ENCODE data around the gene PITHD1.
"Not testable (repeated sequence)": the region's sequence is repeated elsewhere in the genome, so short reads cannot be mapped to it uniquely, and the experiment has no call there.

The PITHD1 gene, protein sequence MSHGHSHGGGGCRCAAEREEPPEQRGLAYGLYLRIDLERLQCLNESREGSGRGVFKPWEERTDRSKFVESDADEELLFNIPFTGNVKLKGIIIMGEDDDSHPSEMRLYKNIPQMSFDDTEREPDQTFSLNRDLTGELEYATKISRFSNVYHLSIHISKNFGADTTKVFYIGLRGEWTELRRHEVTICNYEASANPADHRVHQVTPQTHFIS

DNA sequence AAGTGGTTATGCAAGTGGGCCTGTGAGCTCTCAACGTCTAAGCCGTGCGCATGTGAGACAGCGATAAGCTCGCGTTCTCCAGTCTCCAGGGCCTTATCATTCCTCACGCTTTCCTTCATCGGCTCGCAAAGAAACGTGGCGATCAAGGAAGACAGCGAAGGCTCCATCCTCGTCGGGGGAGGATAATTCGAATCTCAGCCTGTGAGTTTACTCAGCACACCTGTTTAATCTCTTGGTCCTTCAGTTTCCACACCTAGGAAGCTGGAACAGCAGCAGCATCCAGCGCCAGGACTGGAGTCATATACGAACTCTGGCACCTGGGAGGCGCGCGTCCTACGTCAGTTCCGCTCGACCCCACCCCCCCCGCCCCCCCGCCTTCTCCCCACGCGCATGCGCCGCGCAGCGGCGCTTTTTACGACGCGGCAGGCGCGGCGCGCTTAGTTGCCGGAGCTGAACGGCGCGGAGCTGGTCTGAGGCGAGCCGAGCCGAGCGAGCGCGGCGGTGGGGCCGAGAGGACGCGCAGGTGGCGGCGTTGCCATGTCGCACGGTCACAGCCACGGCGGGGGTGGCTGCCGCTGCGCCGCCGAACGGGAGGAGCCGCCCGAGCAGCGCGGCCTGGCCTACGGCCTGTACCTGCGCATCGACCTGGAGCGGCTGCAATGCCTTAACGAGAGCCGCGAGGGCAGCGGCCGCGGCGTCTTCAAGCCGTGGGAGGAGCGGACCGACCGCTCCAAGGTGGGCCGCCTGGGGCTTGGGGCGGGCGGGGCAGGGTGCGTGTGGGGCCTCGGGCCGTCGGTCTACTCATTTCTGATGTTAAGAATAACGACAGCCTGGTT lies at the start of gene PITHD1:
TSS of gene PITHD1 (plus strand) at position 440 of the 836 bp plus-strand sequence. CDS start at position 538, 98 bp downstream.
- peak; percentile 77 for DNase-seq (ENCODE audit: low read depth in 2 of 2)

DNA sequence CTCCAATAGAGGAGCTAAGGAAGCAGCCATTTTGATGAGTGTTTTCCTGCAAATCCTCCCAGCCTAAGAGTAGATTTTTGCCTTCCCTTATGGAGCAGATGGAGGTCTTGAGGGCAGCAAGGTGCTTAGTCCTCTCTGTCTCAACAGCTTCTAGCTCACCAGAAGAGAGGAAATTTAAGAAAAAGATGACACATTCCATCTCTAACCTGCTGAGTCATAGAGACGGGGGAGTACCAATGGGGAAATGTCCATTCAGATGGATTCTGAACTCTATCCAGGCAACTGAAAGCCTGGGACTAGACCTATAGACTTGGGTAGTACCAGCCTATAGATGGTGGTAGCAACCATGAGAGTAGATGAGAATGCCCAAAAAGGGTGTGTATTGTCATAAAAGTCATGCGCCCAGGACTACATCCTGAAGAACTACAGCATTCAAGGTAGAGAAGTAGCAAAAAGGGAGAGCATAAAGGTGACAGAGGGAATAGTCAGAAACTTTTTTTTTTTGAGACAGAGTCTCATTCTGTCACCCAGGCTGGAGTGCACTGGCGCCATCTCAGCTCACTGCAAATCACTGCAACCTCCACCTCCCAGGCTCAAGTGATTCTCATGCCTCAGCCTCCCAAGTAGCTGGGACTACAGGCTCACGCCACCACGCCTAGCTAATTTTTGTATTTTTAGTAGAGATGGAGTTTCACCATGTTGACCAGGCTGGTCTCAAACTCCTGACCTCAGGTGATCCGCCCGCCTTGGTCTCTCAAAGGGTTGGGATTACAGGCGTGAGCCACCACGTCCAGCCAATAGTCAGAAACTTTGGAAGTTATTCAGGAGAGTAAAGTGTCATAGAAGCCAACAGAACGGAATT lies 45.6 kb upstream of the PITHD1 start:
- DNase-seq (ENCODE audit: low read depth in 2 of 2) = no peak

DNA sequence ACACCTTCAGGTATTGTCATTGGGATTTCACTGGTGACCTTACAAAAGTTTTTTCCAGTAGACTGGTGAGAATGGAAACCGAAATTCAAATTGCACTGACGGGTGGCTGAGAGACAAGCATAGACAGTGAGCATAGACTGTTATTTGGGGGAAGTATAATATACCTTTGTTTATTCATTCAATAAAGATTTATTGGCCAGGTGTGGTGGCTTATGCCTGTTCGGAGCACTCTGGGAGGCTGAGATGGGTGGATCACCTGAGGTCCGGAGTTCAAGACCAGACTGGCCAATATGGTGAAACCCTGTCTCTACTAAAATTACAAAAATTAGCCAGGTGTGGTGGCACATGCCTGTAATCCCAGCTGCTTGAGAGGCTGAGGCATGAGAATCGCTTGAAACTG lies 44.9 kb upstream of the PITHD1 start:
- DNase-seq (ENCODE audit: low read depth in 2 of 2) = not testable (repeated sequence)

DNA sequence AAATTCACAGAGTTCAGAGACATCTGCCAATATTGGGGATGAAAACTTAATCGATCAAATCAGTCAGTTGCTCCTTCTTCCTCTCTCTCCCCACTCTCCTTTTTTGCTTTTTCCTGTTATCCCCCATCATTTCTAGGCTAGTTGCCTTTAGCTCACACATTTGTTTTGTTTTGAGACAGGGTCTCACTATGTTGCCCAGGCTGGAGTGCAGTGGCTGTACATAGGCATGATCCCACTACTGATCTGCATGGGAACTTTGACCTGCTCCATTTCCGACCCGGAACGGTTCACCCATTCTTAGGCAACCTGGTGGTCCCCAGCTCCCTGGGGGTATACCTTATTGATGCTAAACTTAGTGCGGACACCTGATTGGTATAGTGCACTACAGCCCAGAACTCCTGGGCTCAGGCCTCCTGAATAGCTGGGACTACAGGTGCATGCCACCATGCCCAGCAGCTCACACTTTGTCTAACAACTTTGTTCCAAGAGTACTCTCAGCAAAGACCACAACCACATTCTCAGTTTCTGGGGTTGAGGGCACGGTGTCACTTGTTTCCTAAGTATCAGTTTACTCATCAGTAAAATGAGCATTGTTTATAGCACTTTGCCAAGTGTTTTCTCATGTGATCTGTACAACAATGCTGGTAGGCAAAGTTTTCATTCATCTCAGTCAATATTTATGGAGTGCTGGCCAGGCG lies 41.6 kb upstream of the PITHD1 start:
- DNase-seq (ENCODE audit: low read depth in 2 of 2) = peak in 1 of 2 donors; percentile 27

DNA sequence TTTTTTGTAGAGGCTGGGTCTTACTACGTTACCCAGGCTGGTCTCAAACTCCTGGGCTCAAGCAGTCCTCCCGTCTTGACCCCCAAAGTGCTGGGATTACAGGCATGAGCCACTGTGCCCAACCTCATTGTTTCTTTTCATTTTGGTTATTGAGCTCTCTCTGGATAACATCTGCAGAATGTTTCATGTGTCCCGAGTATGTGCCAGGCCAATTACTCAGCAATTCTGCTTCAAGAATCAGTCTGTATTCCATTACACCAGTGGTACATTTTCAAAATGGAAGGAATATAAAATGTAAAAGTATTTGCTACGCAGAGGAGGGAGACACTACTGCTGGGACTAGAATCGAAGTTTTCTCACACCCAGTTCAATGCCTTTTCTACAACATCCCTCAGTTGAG lies 36.6 kb upstream of the PITHD1 start:
- no peak for DNase-seq (ENCODE audit: low read depth in 2 of 2)

DNA sequence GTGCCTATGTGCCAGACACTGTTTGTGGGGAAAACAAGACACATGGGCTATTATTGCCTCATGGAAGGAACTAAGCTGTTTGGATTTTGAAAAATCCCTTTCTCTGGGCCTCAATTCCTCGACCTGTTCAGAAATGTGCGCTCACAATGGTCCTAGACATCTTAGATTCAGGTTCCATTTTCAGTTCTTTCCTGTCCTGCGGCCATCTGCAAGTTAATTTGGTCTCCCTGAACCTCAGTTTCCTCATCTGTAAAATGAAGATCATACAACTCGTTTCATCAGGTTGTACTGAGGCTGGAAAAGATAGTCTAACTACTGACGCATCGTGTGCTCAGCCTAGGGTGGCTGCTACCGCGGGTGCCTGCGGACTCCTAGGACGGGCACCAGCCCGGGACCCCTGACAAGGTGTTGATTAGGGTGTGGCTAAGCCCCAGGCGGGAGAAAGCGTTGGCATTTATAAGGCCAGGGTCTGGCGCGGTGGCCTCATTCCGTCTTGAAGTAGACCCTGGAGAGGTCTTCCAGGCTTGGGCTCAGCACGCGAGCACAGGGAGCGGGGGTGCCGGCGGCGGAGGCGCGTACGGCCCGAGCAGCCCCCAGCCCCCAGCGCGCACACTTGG lies 35.4 kb upstream of the PITHD1 start:
- DNase-seq (ENCODE audit: low read depth in 2 of 2) = peak in 1 of 2 donors; percentile 5

DNA sequence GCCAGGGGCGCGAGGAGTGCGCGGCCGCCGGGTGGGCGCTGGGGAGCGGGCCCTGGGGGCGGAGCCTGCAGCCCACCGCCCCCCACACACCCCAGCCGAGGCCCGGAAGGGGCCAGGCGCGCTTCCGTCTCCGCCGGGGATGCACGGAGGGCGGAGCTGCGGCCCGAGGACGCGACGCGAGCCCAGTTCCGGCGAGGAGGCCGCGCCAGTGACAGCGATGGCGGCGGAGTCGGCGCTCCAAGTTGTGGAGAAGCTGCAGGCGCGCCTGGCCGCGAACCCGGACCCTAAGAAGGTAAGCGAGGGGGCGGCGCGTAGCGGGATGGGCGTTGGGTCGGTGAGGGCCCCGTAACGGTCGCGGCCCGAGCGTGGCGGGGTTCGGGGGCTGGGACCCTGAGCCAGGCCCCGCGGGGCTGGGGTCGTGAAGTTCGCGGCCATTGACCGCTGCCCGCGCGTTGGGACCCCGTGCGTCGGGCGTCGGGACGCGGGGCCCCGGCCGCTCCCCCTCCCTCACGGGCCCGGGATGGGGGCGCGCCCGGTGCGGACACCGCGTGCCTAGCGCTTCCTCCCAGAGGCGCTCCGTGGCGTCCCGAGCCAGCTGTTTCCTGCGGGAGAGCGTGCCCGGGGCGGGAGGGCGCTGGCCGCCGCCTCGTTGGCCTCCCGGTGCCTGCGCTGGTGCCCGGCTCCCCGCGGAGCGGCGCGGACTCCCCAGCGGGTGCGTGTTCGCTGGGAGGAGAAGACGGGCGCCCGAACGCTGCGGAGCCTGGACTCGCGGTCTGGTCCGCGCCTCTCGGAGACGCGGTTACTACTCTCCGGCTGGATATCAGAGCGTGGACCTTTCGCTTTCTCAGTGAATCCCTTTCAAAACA lies 34.7 kb upstream of the PITHD1 start, which contains the start of gene ELOA:
TSS of gene ELOA (plus strand) at position 185 of the 866 bp plus-strand sequence. CDS start at position 218, 33 bp downstream.
- peak; percentile 71 to 76 for DNase-seq (ENCODE audit: low read depth in 2 of 2)

DNA sequence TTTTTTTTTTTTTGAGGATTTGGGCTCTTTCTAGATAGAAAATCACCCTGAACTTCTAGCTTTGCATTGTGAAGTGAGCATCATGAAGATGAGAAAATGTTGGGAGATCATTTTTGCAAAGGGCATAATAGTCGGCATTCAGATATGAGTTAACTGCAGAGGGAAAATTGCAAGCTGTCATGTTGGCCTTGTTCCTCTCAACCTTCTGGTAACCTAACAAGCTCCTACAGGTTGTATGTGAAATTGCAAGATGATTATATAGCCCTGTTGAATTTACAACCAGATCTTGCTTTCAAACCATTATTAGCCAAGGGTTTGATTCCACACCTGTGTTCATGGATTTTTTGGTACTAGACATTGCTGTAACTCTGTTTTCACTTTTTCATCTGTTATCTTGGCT lies 32.7 kb upstream of the PITHD1 start:
- no peak for DNase-seq (ENCODE audit: low read depth in 2 of 2)

DNA sequence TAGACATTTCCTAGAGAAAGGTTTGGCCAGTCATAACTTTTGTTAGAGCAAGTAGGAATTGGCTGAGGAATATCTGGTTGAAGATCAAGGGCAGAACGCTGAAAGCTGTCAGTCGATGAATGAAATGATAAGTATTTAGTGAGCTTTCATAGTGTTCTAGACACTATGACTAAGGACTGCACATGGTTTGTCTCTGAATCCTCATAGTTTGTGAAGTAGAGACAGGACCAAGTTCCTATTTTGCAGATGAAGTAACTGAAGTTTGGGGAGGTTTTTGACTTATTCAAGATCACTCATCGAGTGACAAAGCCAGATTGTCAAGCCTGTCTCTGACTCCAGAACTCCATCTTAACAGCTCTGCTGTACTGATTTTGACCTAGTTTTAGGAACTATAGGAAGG lies 30.2 kb upstream of the PITHD1 start:
- DNase-seq (ENCODE audit: low read depth in 2 of 2) = no peak

DNA sequence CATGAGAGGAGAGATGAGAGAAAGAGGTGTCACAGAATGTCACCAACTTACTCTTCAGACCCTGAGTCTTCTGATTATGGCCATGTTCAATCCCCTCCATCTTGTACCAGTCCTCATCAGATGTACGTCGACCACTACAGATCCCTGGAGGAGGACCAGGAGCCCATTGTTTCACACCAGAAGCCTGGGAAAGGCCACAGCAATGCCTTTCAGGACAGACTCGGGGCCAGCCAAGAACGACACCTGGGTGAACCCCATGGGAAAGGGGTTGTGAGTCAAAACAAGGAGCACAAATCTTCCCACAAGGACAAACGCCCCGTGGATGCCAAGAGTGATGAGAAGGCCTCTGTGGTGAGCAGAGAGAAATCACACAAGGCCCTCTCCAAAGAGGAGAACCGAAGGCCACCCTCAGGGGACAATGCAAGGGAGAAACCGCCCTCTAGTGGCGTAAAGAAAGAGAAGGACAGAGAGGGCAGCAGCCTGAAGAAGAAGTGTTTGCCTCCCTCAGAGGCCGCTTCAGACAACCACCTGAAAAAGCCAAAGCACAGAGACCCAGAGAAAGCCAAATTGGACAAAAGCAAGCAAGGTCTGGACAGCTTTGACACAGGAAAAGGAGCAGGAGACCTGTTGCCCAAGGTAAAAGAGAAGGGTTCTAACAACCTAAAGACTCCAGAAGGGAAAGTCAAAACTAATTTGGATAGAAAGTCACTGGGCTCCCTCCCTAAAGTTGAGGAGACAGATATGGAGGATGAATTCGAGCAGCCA lies 27.0 kb upstream of the PITHD1 start:
- peak in 1 of 2 donors; percentile 11 for DNase-seq (ENCODE audit: low read depth in 2 of 2)

DNA sequence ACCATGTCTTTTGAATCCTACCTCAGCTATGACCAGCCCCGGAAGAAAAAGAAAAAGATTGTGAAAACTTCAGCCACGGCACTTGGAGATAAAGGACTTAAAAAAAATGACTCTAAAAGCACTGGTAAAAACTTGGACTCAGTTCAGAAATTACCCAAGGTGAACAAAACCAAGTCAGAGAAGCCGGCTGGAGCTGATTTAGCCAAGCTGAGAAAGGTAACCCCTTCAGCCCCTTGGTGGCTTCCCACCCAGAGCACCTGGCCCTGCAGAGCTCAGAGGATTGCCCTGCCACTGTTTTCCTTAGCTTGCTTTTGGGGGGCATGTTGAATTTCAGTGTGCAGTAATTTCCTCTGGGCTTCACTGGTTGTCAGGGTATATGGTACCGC lies 26.4 kb upstream of the PITHD1 start:
- no peak for DNase-seq (ENCODE audit: low read depth in 2 of 2)

DNA sequence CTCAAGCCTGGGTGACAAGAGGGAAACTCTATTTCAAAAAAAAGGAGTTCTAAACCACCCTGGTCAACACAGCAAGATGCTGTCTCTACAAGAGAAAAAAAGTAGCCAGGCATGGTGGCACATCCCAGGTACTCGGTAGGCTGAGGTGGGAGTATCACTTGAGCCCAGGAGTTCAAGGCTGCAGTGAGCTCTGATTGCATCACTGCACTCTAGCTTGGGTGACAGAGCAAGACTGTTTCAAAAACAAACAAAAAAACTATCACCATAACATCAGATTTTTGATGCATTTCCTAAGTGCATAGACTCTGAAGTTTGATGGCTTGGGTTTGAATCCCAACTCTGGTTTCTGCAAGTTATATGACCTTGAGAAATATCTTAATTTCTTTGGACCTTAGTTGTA lies 25.3 kb upstream of the PITHD1 start:
- no peak for DNase-seq (ENCODE audit: low read depth in 2 of 2)

DNA sequence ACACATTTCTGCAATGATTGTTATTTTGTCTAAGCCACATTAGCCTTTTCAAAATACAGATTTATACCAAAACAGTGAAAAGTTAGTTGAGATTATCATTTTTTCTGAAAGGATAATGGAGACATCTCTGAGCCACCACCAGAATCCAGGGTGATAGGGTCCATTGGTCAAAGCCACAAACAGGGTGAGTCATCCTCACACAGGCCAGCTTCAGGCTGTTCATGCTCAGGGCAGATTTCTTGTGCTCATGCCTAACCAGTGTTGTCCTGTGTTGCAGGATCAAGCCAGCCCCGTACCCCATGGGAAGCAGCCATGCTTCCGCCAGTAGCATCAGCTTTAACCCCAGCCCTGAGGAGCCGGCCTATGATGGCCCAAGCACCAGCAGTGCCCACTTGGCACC lies 21.5 kb upstream of the PITHD1 start:
- DNase-seq (ENCODE audit: low read depth in 2 of 2) = no peak

DNA sequence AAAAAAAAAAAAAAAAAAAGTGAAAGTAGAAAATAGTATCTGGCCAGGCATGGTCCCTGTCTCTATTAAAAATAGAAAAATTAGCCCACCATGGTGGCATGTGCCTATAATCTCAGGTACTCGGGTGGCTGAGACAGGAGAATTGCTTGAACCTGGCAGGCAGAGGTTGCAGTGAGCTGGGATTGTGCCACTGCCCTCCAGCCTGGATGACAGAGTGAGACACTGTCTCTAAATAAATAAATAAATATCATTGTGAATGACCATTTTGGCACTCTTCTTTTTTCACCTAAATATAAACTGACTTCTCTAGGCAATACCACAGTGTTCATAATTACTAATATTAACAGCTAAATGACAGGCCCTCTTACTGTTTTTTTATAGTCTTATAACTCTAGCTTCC lies 20.4 kb upstream of the PITHD1 start:
- DNase-seq (ENCODE audit: low read depth in 2 of 2) = no peak

DNA sequence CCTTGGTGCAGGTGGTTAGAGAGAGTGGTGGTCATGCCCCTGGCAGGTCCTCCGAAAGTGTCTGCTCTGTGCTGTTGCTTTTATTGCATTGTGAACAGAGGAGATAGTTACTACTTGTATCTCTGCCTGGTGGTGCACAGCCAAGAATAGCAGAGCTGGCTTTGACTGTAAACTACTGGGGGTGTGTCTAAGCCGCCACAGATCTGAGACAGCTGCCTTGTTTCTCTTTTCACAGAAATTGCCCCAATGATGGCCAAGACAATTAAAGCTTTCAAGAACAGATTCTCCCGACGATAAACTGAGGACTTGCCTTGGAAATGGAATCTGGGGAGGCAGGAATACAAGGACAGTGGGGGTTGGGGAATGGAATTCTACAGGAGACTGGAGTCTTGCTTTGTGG lies 18.9 kb upstream of the PITHD1 start:
- no peak for DNase-seq (ENCODE audit: low read depth in 2 of 2)

DNA sequence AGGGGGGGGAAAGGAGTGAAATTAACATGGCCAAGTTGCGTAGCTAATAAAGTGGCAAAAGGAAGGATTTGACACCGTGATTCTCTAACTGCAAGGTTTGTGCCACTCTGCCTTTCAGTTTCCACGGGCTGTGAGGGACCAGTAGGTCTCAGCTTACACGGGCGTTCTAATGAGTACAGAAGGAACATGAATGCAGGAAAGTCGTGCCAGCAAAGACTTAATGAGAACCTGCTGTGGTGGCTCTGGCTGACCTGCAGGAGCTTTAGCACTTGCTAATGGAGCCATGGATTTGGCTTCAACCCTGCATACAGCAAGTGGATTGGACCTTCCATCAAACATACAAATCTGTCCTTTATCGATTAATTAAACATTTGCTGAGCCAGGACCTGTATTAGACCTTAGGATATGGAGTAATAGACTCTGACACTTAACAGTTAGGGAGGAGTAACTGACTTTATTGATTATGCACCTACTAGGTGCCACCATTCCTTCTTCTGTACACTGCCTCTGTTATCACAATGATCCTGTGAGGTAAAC lies 15.1 kb upstream of the PITHD1 start:
- no peak for DNase-seq (ENCODE audit: low read depth in 2 of 2)

DNA sequence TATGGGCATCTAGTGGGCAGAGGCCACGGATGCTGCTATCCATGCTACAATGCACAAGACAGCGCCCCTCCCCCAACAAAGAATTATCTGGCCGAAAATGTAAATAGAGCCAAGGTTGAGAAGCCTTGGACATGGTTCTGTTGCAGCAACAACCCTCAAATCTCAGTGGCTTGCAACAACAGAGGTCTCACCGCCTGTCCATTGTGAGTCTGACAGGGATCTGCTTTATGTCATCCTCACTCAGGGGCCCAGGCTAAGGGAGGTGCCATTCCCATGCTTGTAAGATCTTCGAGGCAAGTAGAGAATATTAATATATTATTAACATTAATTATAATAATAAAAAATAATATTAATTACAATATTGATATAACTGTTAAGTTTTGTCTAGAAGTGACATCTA lies 9.5 kb upstream of the PITHD1 start:
- DNase-seq (ENCODE audit: low read depth in 2 of 2) = no peak

DNA sequence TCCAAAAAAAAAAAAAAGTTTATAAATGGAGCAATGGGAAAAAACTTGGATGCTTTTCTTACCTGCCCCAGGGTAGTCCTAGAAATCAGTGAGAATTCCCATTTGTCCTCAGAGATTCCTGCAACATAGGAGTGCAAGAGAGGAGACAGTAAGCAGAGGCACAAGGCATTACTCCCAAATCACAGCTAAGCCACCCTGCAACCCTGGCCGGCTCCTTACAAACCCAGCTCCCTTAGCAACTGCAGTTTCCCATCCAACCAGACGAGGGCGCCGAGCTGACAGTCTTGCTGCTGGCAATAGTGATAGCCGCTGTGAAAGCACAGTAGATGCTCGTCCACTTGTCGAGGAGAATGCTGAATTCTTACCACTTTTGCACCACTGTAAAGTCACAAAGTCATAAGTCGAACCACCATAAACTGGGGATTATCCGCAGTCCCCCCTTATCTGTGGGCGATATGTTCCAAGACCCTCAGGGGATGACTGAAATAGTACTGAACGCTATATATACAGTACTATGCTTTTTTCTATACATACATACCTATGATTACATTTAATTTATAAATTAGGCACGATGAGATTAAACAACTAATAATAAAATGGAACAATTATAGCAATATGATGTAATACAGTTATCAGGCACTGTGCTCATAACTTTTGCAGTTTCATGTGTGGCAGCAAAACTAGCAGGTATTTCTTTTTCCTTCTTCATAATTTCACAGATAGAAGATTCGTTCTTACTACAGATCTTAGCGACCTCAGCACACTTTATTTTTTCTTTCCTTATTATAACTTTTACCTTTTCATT lies 6.0 kb upstream of the PITHD1 start:
- peak; percentile 66 to 74 for DNase-seq (ENCODE audit: low read depth in 2 of 2)
